Retinal pigment epithelial cell (primary cell): ENCODE measurements around the gene BAIAP2.

ENCODE experiments used
- DNase-seq: peaks from one replicate; pipeline ENCODE4 v3.0.0-alpha.2; 2010; ENCODE audit warnings: low read depth
- H3K4me3 ChIP-seq: 2 replicates; pipeline ENCODE4 v1.5.1; 2011; ENCODE audit warnings: mild to moderate bottlenecking, low read length, control low read depth, moderate library complexity
- CTCF ChIP-seq: conservative IDR thresholded peaks from 2 replicates; pipeline ENCODE4 v1.5.1; 2011; ENCODE audit warnings: low read depth, low read length, control low read depth, inconsistent platforms

BAIAP2 gene

GRCh38 chr17:81096741-81097133 lies 61.8 kb downstream of the BAIAP2 start:
- no peak for DNase-seq
- no peak overlapping the region for H3K4me3 ChIP-seq

GRCh38 chr17:81097134-81097942 lies 62.4 kb downstream of the BAIAP2 start:
- peak overlapping the region; percentile 25 for H3K4me3 ChIP-seq
- peak; percentile 71 for DNase-seq
- peak; percentile 74 for TF ChIP-seq CTCF

More at GRCh38 chr17:81096741-81097133, 61.8 kb downstream of the BAIAP2 start:
- no peak for TF ChIP-seq CTCF

GRCh38 chr17:81097943-81098308 lies 63.0 kb downstream of the BAIAP2 start:
- TF ChIP-seq CTCF, result no peak

GRCh38 chr17:81099888-81100287 lies 64.9 kb downstream of the BAIAP2 start:
- no peak overlapping the region for H3K4me3 ChIP-seq
- DNase-seq, result no peak
- no peak for TF ChIP-seq CTCF

More at GRCh38 chr17:81097943-81098308, 63.0 kb downstream of the BAIAP2 start:
- H3K4me3 ChIP-seq, result peak overlapping the region; percentile 25
- DNase-seq, result peak; percentile 25

GRCh38 chr17:81100668-81101067 lies 65.7 kb downstream of the BAIAP2 start:
- no peak for DNase-seq
- H3K4me3 ChIP-seq, result no peak overlapping the region
- no peak for TF ChIP-seq CTCF

- H3K4me3 ChIP-seq, result no peak overlapping the region
- peak; percentile 100 for TF ChIP-seq CTCF
- no peak for DNase-seq
These were observed 66.8 kb downstream of the BAIAP2 start for GRCh38 chr17:81101614-81102306.
